Measurements from ENCODE around the gene NPAS3. TPM values are rescaled to one million over a fixed set of nuclear protein-coding genes. Genes with fewer than 3 reads are reported as not detected.

The NPAS3 gene
- total RNA-seq, 6 donors from 2014 or later = 0.30 to 0.77 (median 0.59) TPM; not detected in 2

DNA sequence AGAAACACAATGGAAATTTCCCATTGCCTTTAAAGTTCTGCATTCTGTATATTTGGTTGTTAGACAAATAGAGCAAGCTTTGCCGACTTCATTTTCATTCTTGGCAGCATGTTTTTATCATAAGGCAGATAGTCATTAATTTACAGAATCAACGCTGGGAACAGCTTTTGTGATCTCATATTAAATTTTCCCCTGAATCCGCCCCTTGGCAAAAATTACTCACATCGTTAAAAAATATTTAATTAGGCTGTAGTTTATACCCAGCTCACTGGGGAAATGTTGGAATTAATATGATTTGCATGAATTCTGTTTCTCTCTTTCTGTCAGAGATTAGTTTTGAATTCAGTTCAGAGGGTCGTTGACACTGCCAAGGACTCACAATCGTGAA lies 714.6 kb downstream of the NPAS3 start:
- Histone ChIP-seq H3K27ac (no peak overlapping the region), H3K36me3 (no peaks in the 10 kb centered on the region), H3K4me3 (no peak overlapping the region), H3K4me1 (no peaks in the 10 kb centered on the region), H3K27me3 (no peaks in the 10 kb centered on the region), H3K9me3 (no peaks in the 10 kb centered on the region)
- ATAC-seq (ENCODE audit: low FRiP score in 2 of 2) (no peak), DNase-seq (no peak)
- 64 to 78% methylated on average over 6 of the region's 6 CpGs for WGBS, 2 donors
- no peak for TF ChIP-seq POLR2A (IDR thresholded peaks at IDR 0.05)
- no peak for TF ChIP-seq EP300 (IDR thresholded peaks at IDR 0.05)
- TF ChIP-seq, protein P1, sequence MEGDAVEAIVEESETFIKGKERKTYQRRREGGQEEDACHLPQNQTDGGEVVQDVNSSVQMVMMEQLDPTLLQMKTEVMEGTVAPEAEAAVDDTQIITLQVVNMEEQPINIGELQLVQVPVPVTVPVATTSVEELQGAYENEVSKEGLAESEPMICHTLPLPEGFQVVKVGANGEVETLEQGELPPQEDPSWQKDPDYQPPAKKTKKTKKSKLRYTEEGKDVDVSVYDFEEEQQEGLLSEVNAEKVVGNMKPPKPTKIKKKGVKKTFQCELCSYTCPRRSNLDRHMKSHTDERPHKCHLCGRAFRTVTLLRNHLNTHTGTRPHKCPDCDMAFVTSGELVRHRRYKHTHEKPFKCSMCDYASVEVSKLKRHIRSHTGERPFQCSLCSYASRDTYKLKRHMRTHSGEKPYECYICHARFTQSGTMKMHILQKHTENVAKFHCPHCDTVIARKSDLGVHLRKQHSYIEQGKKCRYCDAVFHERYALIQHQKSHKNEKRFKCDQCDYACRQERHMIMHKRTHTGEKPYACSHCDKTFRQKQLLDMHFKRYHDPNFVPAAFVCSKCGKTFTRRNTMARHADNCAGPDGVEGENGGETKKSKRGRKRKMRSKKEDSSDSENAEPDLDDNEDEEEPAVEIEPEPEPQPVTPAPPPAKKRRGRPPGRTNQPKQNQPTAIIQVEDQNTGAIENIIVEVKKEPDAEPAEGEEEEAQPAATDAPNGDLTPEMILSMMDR (IDR thresholded peaks at IDR 0.05) = no peak
- TF ChIP-seq POLR2AphosphoS5 (IDR thresholded peaks at IDR 0.05) = no peak

GRCh38 chr14:33655421-33655820 lies 716.7 kb downstream of the NPAS3 start:
- 57 to 74% methylated on average over 4 of the region's 4 CpGs for WGBS, 2 donors
- ATAC-seq (ENCODE audit: low FRiP score in 2 of 2) = no peak
- TF ChIP-seq, protein P1 (IDR thresholded peaks at IDR 0.05) = no peak
- TF ChIP-seq POLR2AphosphoS5 (IDR thresholded peaks at IDR 0.05) (no peak), EP300 (IDR thresholded peaks at IDR 0.05) (no peak)

GRCh38 chr14:33657476-33657875 lies 718.8 kb downstream of the NPAS3 start:
- no peaks in the 10 kb centered on the region for H3K27me3 ChIP-seq
- ATAC-seq (ENCODE audit: low FRiP score in 2 of 2) = no peak
- H3K27ac ChIP-seq = no peak overlapping the region
- no peak for DNase-seq
- H3K4me3 ChIP-seq = no peak overlapping the region
- no peaks in the 10 kb centered on the region for H3K36me3 ChIP-seq
- H3K9me3 ChIP-seq = no peaks in the 10 kb centered on the region
- WGBS, 2 donors = 76 to 78% methylated on average over 3 of the region's 3 CpGs
- no peak for TF ChIP-seq EP300 (IDR thresholded peaks at IDR 0.05)
- no peak for TF ChIP-seq POLR2A (IDR thresholded peaks at IDR 0.05)
- no peaks in the 10 kb centered on the region for H3K4me1 ChIP-seq

More at GRCh38 chr14:33655421-33655820, 716.7 kb downstream of the NPAS3 start:
- no peak overlapping the region for H3K4me3 ChIP-seq
- no peaks in the 10 kb centered on the region for H3K4me1 ChIP-seq
- H3K27ac ChIP-seq = no peak overlapping the region
- H3K36me3 ChIP-seq = no peaks in the 10 kb centered on the region
- no peak for DNase-seq
- H3K9me3 ChIP-seq = no peaks in the 10 kb centered on the region
- H3K27me3 ChIP-seq = no peaks in the 10 kb centered on the region

- Histone ChIP-seq H3K4me3 (no peak overlapping the region), H3K36me3 (no peaks in the 10 kb centered on the region), H3K4me1 (no peaks in the 10 kb centered on the region), H3K9me3 (peaks cover 0 to 9% (median 0%) of the 10 kb centered on the region in 4 donors), H3K27me3 (no peaks in the 10 kb centered on the region), H3K27ac (no peak overlapping the region)
- ATAC-seq (ENCODE audit: low FRiP score in 2 of 2) (no peak), DNase-seq (no peak)
- TF ChIP-seq, protein P1 (IDR thresholded peaks at IDR 0.05) = no peak
- TF ChIP-seq POLR2A (IDR thresholded peaks at IDR 0.05) (no peak), EP300 (IDR thresholded peaks at IDR 0.05) (no peak), POLR2AphosphoS5 (IDR thresholded peaks at IDR 0.05) (no peak)
- WGBS, 2 donors = 91 to 94% methylated on average over 3 of the region's 3 CpGs
These were observed 721.6 kb downstream of the NPAS3 start for GRCh38 chr14:33660248-33660647.

GRCh38 chr14:33661101-33661500 lies 722.4 kb downstream of the NPAS3 start:
- Histone ChIP-seq H3K4me1 (no peaks in the 10 kb centered on the region), H3K27me3 (no peaks in the 10 kb centered on the region), H3K9me3 (peaks cover 0 to 9% (median 0%) of the 10 kb centered on the region in 4 donors), H3K4me3 (no peak overlapping the region), H3K27ac (no peak overlapping the region), H3K36me3 (no peaks in the 10 kb centered on the region)
- TF ChIP-seq EP300 (IDR thresholded peaks at IDR 0.05) (no peak), POLR2AphosphoS5 (IDR thresholded peaks at IDR 0.05) (no peak), POLR2A (IDR thresholded peaks at IDR 0.05) (no peak)
- TF ChIP-seq, protein P1 (IDR thresholded peaks at IDR 0.05) = no peak
- ATAC-seq (ENCODE audit: low FRiP score in 2 of 2) = no peak
- 86 to 87% methylated on average over 3 of the region's 3 CpGs for WGBS, 2 donors
- no peak for DNase-seq
